K562 (cell line): ENCODE measurements around the gene COX15.

ENCODE experiments used
- EP300 ChIP-seq: IDR thresholded peaks from 2 replicates; pipeline ENCODE4 v1.6.1; 2012; ENCODE audit warnings: low read length, improper control_type of control experiment
- ZBTB17 ChIP-seq: fragments of 450-650 bp; formaldehyde crosslinking; IDR thresholded peaks from 2 replicates; pipeline ENCODE4 v1.4.0; 2020; ENCODE audit warnings: mild to moderate bottlenecking
- ZBTB7A ChIP-seq: IDR thresholded peaks from 2 replicates; pipeline ENCODE4 v1.6.1; 2011; ENCODE audit warnings: low read depth, mild to moderate bottlenecking, low read length, moderate library complexity, borderline replicate concordance; ENCODE audit not compliant: control insufficient read depth

GRCh38 chr10:99775850-99776249 lies 43.9 kb upstream of the COX15 start:
- TF ChIP-seq ZBTB17 (no peak), EP300 (peak; percentile 41; the same call in 1 of the 2 replicates), ZBTB7A (no peak)
